ENCODE data around the gene ANO9.

Gene ANO9

GRCh38 chr11:380491-380890 is 61.3 kb downstream of the ANO9 start:
- DNase-seq, result no peak

DNA sequence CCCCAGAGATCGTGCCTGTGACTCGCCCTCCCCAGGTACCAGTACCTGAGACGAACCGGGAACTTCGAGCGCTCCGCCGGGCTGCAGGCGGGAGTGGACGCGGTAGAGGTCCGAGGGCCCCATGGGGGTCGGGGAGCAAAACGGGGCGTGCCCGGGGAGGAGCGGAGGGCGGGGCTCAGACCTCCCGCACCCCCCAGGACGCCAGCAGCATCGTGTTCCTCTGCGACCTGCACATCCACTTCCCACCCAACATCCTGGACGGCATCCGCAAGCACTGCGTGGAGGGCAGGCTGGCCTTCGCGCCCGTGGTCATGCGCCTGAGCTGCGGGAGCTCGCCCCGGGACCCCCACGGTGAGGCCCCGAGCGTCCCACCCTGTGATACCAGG is 61.7 kb downstream of the ANO9 start:
- DNase-seq, result no peak

DNA sequence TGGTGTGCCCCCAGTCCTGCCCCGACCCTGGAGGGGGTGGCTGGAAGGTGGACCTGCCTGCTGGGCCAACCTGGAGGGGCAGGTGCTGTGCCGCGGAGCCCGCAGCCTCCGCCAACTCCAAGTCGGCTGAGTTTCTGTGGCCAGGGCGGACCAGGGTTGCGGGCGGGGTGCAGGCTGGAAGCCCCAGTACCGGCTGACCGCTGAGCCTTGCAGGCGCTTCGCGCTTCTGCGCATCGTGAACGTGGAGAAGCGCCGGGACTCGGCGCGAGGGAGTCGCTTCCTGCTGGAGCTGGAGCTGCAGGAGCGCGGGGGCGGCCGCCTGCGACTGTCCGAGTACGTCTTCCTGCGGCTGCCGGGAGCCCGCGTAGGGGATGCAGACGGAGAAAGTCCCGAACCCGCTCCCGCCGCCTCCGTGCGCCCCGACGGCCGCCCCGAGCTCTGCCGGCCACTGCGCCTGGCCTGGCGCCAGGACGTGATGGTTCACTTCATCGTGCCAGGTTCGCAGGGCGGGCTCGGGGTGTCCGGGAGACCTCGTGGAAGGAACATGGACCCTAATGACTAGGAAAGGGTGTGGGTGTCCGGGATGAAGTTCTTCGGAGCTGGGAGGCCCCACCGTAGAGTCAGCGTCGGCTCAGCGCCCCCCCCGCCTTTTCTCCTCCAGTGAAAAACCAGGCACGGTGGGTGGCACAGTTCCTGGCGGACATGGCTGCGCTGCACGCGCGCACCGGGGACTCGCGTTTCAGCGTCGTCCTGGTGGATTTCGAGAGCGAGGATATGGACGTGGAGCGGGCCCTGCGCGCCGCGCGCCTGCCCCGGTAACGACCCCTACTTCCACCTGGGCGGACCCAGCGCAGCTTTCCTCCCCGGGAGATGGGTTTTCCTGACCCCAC is 62.4 kb downstream of the ANO9 start:
- DNase-seq, result no peak

GRCh38 chr11:377883-378500 is 63.8 kb downstream of the ANO9 start:
- DNase-seq, result no peak

DNA sequence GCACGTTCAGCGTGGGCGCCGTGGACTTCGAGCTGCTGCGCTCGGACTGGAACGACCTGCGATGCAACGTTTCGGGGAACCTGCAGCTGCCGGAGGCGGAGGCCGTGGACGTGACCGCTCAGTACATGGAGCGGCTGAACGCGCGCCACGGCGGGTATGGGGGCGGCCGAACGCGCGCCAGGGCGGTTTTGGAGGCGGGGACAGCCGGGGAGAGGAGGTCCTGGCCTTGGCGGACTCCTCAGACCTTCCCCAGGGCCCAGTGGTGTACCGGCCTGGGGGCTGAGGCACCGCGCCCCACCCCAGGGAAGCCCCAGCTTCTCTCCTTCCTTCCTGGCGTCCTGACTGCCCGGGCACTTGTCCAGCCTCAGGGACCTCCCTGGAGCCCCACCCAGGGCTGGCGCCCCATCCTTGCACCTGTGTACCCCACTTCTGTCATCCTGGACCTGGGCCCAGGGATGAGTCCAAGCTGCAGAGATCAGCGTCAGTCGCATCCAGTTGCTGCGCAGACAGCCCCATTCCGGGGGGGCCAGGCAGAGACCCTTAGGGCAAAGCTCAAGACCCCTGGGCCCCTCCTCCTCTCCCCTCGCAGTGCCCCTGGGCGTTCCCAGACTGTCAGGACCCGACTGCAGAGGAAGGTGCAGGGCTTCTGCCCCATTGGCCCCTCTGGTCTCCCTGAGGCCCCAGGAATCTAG is 64.5 kb downstream of the ANO9 start:
- no peak for DNase-seq

DNA sequence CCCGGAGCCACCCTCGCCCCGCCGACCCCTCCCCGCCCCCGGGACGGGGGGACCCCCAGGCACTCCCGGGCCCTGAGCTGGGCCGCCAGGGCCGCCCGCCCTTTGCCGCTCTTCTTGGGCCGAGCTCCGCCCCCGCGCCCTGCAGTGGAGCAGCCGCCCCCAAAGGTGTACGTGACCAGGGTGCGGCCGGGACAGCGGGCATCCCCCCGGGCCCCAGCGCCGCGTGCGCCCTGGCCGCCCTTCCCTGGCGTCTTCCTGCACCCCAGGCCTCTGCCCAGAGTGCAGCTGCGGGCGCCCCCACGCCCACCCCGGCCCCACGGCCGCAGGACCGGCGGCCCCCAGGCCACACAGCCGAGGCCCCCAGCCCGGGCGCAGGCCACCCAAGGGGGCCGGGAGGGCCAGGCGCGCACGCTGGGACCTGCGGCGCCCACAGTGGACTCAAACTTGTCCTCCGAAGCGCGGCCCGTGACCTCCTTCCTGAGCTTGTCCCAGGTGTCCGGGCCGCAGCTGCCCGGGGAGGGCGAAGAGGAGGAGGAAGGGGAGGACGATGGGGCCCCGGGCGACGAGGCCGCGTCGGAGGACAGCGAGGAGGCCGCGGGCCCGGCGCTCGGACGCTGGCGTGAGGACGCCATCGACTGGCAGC is 65.2 kb downstream of the ANO9 start:
- no peak for DNase-seq

DNA sequence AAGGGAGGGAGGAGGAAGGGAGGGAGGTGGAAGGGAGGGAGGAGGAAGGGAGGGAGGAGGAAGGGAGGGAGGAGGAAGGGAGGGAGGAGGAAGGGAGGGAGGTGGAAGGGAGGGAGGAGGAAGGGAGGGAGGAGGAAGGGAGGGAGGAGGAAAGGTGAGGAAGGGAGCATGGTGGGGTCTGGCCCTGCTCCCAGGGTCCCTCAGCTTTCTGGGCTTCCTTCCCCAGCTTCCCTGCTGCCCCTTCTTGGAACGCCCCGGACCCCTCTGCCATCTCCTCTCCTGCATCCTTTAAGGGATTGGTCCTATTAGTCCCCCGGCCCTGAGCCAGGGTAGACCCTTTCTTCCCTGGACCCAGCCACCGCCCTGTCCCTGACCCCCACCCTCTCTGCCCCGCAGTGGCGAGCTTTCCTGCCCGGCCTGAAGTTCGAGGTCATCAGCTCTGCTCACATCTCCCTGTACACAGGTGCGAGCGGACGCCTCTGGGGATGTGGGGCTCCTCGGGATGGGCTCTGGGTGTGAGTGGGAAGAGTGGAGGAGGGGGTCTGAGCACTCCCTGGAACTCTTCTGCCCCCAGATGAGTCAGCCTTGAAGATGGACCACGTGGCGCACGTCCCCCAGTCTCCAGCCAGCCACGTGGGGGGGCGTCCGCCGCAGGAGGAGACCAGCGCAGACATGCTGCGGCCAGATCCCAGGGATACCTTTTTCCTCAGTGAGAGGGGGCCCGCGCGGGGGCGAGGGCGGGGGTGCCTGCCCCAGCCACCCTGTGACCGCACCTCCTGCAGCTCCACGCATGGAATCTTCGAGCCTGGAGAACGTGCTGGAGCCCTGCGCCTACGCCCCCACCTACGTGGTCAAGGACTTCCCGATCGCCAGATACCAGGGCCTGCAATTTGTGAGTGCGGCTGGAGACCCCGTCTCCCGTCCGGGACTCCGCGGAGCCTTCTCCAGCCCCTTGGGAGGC is 66.5 kb downstream of the ANO9 start:
- DNase-seq, result no peak

GRCh38 chr11:373716-374551 is 67.9 kb downstream of the ANO9 start:
- DNase-seq, result no peak

GRCh38 chr11:372809-373715 is 68.7 kb downstream of the ANO9 start:
- no peak for DNase-seq

DNA sequence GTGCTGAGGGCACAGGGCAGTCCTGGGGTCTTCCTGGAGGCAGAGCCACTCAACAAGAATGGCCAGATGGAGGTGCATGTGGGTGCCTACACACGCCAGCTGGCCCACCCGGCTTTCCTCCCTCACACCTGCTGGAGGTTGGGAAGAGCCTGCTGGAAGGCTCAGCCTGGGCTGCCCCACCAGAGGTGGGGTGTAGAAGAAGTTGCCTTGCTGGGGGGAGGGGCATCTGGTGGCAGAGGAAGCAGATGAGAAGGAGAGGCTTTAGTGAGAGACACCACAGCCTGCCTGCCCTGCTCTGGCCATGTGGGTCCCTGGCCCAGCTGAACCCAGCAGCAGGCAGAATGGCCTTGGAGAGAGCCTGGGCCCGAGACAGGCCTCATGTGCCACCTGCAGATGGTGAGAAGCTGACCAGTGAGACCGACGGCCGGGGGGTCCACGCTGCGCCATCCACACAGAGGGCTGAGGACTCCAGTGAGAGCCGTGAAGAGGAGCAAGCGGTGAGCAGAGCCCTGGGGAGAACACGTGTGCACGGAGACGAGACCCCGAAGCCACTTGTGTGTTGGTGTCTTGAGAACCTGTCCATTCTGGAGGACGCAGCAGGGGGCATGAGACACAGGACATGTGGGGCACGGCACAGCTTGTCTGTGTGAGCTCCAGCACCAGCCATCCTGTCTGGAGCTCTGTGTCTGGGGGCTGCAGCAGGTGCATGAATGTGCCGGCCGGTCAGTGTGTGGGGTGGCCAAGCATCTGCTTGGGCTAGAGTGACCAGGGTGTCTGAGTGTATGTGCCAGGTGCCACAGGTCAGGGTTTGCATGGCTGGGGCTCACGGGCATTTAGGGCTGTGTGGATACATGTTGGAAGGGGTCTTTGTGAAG is 69.9 kb downstream of the ANO9 start:
- no peak for DNase-seq

DNA sequence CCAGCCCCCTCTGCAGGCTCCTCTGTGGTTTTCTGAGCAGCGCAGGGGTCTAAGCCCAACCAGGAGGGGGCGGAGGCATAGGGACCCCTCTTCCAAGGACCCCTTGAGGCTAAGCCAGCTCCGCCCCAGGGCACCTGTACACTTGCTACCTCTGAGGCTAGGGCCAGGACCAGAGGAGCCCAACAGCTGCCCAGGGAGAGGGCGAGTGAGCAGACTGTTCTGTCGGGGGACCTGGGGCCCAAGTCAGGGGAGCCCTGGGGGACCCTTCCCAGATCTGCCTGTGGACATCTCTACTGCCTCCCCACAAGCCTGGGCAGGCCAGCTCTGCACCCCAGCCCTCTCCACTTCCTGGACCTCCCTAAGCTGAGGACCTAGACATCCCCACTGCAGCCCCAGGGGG is 70.8 kb downstream of the ANO9 start:
- no peak for DNase-seq

DNA sequence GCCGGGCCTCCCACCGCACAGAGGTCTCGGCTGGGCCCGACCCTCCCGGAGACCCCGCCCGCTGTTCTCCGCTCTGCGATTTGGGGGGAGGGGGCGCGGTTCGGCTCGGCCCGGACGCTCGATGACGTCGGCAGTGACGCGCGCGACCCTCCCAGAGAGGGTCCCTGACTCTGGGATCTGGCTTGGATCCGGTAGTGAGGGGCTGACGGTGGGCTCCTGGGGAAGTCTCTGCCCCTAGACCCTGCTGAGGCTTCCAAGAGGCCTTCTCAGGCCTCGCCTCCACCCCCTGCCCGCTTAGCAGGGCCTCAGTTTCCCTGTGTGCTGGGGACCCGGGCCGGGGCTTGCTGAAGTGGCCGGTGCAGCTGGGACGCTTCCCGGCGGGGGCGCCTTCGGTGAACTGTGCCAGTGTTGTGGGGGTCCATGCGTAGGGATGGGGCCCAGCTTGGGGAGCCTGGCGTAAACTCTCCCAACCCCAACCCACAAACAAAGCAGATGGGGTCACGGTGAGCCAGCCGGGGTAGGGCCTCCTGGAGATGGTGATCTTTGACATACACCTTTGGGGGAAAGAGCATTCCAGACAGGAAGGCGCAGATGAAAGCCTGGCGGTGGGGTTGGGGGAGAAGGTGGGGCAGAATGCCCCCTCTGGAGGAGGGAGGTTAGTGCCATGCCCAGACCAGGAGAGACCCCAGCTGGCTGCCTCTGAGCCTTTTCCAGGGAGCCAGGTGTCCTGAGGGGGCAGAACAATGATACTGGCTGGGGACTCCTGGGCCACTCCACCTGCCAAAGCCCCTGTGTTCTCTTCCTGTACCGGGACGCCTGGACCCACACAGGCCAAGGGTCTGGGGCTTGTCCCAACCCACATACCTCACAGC is 71.5 kb downstream of the ANO9 start:
- DNase-seq, result no peak

- peak in 1 of 2 experiments; percentile 48 for DNase-seq
Measured at GRCh38 chr11:369336-370018, 72.3 kb downstream of the ANO9 start, which contains the start of gene B4GALNT4. B4GALNT4 (plus strand) TSS chr11:369499; CDS start chr11:369804, 305 bp downstream.

DNA sequence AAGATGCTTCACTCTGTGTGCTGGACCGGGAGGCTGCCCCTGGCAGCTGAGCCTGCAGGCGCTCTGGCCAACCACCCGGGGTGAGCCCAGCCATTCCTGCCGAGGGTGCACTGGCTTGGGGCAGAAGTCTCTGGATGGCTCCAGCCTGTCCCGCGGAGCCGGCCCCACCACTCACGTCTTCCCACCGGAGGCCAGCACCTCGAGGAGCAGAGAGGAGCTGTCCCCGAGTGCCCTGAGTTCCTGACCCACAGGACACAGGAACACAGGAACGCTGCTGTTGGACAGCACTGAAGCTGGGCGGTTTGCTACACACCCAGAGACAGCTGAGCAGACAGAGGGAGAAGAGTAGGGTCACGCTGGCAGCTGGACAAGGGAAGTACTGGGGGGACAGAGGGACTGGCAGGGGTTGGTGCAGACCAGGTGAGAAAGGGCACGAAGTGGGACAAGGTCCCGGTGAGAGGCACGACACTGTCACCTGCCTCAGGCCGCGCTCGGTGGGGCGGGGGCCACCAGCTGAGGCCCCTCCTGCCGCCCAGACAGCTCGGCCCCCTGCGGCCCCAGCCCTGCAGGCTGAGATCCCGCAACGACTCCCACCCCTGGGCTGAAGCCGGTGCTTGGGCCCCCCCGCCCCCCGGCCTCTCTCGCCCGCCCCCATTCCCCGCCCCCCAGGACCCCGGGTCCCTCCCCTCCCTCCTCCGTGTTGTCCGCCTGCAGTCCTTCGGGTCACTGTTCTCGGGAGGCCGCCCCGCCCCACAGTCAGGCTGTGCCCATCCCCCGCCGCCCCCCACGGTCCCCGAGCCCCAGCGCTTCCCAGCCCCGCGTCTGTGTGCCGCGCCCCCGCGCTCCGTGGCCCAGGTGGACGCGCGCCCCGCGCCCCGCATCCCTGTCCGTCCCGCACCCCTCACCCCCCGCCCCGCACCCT is 73.1 kb downstream of the ANO9 start:
- no peak for DNase-seq

DNA sequence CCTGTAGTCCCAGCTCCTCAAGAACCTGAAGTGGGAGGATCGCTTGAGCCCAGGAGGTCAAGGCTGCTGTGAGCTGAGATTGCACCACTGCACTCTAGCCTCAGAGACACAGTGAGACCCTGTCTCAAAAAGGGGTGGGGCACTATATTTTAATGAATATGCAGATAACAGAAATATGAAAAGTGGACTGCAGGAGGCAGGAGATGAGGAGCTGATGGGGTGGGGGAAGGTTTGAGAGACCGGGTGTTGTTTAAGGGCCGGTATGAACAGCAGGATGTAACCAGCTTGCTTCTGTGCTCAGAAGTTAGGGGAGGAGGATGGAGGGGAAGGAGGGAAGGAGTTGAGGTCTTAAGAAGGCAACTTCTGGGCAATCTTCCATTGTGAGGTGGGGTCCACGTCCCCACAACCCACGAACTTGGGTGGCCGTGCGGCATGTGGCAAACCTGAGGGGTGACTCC is 73.8 kb downstream of the ANO9 start:
- no peak for DNase-seq
